IgD-negative memory B cell (primary cell): Measurements from ENCODE around the gene SRPRB. TPM values are rescaled to one million over a fixed set of nuclear protein-coding genes. Genes with fewer than 3 reads are reported as not detected.
"Not testable (repeated sequence)": the region's sequence is repeated elsewhere in the genome, so short reads cannot be mapped to it uniquely, and the experiment has no call there.

Experiments
- H3K27ac Mint-ChIP-seq, 3 donors: one replicate each; pipeline ENCODE4 v1.8.0; 2020 to 2022; ENCODE audit warnings: mild to moderate bottlenecking in 3 of 3, mixed read lengths in 3 of 3, moderate library complexity in 1 of 3
- H3K27me3 Mint-ChIP-seq: one replicate; pipeline ENCODE4 v1.8.0; 2021; ENCODE audit warnings: mixed read lengths
- H3K36me3 Mint-ChIP-seq: one replicate; pipeline ENCODE4 v1.8.0; 2020; ENCODE audit warnings: mild to moderate bottlenecking, mixed read lengths
- H3K4me1 Mint-ChIP-seq, 3 donors: one replicate each; pipeline ENCODE4 v1.8.0; 2020 to 2022; ENCODE audit warnings: mixed read lengths in 3 of 3, mild to moderate bottlenecking in 1 of 3
- H3K4me3 Mint-ChIP-seq, 4 donors: one replicate each; pipeline ENCODE4 v1.8.0; 2020 to 2022; ENCODE audit warnings: mild to moderate bottlenecking in 4 of 4, mixed read lengths in 4 of 4, moderate library complexity in 3 of 4
- H3K9me3 Mint-ChIP-seq, 3 donors: one replicate each; pipeline ENCODE4 v1.8.0; 2020 to 2021; ENCODE audit warnings: mixed read lengths in 3 of 3, mild to moderate bottlenecking in 1 of 3
- polyA plus RNA-seq: library from polyadenylated mRNA; unstranded; fragments of 300-500 nt; fragmentation: Illumina TruSeq; gene quantifications from one replicate; pipeline ENCODE4 v1.2.3, GENCODE V29; 2021

Gene SRPRB
- polyA plus RNA-seq, 1 donor from 2014 or later = 34.6 TPM

GRCh38 chr3:133769536-133769935 is 36.1 kb upstream of the SRPRB start:
- peaks cover 5% of the 10 kb centered on the region for H3K27me3 Mint-ChIP-seq
- no peaks in the 10 kb centered on the region for H3K9me3 Mint-ChIP-seq

GRCh38 chr3:133773732-133774131 is 31.9 kb upstream of the SRPRB start:
- Mint-ChIP-seq H3K27ac (no peak overlapping the region), H3K4me3 (no peak overlapping the region), H3K36me3 (peaks cover 1% of the 10 kb centered on the region)

More at GRCh38 chr3:133769536-133769935, 36.1 kb upstream of the SRPRB start:
- Mint-ChIP-seq H3K36me3 (peaks cover 1% of the 10 kb centered on the region), H3K4me1 (no peaks in the 10 kb centered on the region), H3K4me3 (no peak overlapping the region), H3K27ac (no peak overlapping the region)

DNA sequence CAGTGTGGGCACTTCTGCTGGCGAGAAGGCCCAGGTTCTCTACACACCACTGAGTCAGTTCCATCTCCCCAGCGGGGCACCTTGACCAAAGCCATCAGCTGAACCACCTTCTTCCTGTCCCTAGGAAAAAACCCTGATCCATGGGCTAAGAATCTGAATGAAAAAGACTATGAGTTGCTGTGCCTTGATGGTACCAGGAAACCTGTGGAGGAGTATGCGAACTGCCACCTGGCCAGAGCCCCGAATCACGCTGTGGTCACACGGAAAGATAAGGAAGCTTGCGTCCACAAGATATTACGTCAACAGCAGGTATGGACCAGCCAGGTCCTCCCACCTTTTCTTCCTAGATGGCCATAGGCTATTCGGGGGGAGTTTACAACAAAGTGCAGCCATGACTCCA is 30.3 kb upstream of the SRPRB start:
- peaks cover 1% of the 10 kb centered on the region for H3K36me3 Mint-ChIP-seq
- H3K9me3 Mint-ChIP-seq = no peaks in the 10 kb centered on the region
- H3K27ac Mint-ChIP-seq = no peak overlapping the region
- H3K4me3 Mint-ChIP-seq = no peak overlapping the region
- H3K27me3 Mint-ChIP-seq = peaks cover 5% of the 10 kb centered on the region
- H3K4me1 Mint-ChIP-seq = no peaks in the 10 kb centered on the region

More at GRCh38 chr3:133773732-133774131, 31.9 kb upstream of the SRPRB start:
- Mint-ChIP-seq H3K27me3 (peaks cover 1% of the 10 kb centered on the region), H3K4me1 (no peaks in the 10 kb centered on the region), H3K9me3 (no peaks in the 10 kb centered on the region)

DNA sequence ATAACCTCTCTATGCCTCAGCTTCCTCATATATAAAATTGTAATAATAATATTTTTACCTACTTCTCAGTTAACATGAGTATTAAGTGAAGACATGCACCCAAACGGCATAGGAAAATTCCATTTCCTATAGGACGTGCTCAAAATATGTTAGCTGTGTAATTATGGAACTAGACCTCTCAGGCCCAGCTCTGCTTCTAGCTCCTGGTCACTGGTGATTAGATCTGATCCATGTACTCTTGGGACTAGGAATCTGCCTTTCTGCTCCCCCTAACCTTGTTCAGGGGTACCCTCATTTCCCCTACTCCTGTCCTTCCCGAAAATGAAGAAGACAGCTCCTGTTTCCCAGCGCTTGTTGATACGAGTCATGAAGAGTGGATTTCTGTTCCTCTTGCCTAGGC is 29.8 kb upstream of the SRPRB start:
- peaks cover 5% of the 10 kb centered on the region for H3K27me3 Mint-ChIP-seq
- H3K4me1 Mint-ChIP-seq = no peaks in the 10 kb centered on the region
- H3K36me3 Mint-ChIP-seq = peaks cover 1% of the 10 kb centered on the region
- H3K27ac Mint-ChIP-seq = no peak overlapping the region
- H3K4me3 Mint-ChIP-seq = no peak overlapping the region
- H3K9me3 Mint-ChIP-seq = no peaks in the 10 kb centered on the region

DNA sequence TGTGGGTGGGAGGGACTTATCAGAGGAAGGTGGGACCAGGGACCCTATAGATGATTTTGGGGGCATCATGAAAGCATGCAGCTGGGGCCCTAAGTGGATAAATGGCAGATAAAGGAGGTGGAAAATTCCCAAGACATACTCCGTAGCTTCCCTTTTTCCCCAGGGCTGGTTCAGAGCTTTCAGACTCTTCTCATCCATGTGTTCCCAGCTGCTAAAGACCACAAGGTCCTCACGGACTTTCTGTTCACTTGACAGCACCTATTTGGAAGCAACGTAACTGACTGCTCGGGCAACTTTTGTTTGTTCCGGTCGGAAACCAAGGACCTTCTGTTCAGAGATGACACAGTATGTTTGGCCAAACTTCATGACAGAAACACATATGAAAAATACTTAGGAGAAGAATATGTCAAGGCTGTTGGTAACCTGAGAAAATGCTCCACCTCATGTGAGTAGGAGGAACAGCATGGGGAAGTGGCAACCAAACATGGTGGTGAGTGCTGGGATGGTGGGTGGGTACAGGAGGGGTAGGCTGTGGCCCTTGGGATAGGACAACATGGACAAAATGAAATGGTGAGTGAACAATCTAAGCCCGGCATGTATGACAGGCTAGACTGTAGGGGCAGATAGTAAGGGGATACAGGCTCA is 28.7 kb upstream of the SRPRB start:
- no peaks in the 10 kb centered on the region for H3K4me1 Mint-ChIP-seq
- H3K36me3 Mint-ChIP-seq = peaks cover 1% of the 10 kb centered on the region
- H3K4me3 Mint-ChIP-seq = no peak overlapping the region
- peaks cover 8% of the 10 kb centered on the region for H3K27me3 Mint-ChIP-seq
- no peaks in the 10 kb centered on the region for H3K9me3 Mint-ChIP-seq
- no peak overlapping the region for H3K27ac Mint-ChIP-seq

DNA sequence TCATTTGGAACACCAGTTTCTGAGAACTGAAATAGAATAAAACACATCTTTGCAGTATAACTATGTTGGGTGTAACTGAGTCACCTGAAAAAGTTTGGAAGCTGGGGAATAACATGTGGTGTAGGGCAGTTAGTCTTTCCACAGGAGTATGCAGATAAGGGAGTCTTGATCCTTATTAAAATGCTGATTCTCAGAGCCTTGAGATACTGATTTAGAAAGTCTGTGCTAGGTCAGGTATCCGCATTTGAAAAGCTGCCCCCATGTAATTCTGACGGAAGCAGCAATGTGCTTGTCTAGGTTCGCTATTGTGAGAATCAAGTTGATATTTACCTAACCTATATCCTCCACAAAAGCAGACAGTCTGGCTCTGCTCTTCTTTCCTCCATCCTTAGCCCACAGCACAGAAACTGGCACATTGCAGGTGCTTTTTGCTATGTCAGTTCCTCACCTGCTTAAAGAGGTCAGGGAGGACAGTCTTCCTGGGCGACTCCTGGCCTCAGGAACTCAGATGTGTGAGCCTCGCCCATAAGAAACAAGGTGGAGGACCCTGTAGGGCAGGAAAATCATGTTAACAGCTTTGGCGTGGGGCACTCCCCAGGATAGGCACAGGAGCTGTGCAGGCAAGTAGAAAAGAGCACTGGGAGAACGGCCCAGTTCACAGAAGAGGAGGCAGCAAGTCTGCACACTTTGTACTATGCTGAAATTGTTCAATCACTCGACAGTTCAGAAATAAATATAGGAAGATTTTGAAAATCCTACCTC is 27.6 kb upstream of the SRPRB start:
- H3K36me3 Mint-ChIP-seq = no peaks in the 10 kb centered on the region
- H3K9me3 Mint-ChIP-seq = no peaks in the 10 kb centered on the region
- peaks cover 11% of the 10 kb centered on the region for H3K27me3 Mint-ChIP-seq
- H3K27ac Mint-ChIP-seq = no peak overlapping the region
- no peak overlapping the region for H3K4me3 Mint-ChIP-seq
- H3K4me1 Mint-ChIP-seq = no peaks in the 10 kb centered on the region

- no peaks in the 10 kb centered on the region for H3K36me3 Mint-ChIP-seq
- H3K27ac Mint-ChIP-seq = no peak overlapping the region
- H3K4me3 Mint-ChIP-seq = no peak overlapping the region
- peaks cover 11% of the 10 kb centered on the region for H3K27me3 Mint-ChIP-seq
- H3K9me3 Mint-ChIP-seq = no peaks in the 10 kb centered on the region
- H3K4me1 Mint-ChIP-seq = no peaks in the 10 kb centered on the region
Observed at GRCh38 chr3:133779626-133780203, 25.9 kb upstream of the SRPRB start.

DNA sequence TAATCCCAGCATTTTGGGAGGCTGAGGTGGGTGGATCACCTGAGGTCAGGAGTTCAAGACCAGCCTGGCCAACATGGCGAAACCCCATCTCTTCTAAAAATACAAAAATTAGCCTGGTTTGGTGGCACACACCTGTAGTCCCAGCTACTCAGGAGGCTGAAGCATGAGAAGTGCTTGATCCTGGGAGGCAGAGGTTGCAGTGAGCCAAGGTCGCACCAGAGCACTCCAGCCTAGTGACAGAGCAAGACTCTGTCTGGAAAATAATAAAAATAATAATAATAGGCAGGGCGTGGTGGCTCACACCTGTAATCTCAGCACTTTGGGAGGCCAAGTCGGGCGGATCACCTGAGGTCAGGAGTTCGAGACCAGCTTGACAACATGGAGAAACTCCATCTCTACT is 24.9 kb upstream of the SRPRB start:
- not testable (repeated sequence) for H3K4me3 Mint-ChIP-seq, H3K36me3 Mint-ChIP-seq, H3K9me3 Mint-ChIP-seq, H3K4me1 Mint-ChIP-seq, H3K27ac Mint-ChIP-seq
- peaks cover 11% of the 10 kb centered on the region for H3K27me3 Mint-ChIP-seq

- Mint-ChIP-seq H3K4me3 (no peak overlapping the region), H3K27ac (no peak overlapping the region), H3K9me3 (no peaks in the 10 kb centered on the region), H3K27me3 (peaks cover 11% of the 10 kb centered on the region), H3K4me1 (no peaks in the 10 kb centered on the region), H3K36me3 (no peaks in the 10 kb centered on the region)
Observed at GRCh38 chr3:133781570-133781969, 24.0 kb upstream of the SRPRB start.

- Mint-ChIP-seq H3K9me3 (no peaks in the 10 kb centered on the region), H3K27me3 (peaks cover 9% of the 10 kb centered on the region), H3K36me3 (no peaks in the 10 kb centered on the region), H3K27ac (no peak overlapping the region), H3K4me3 (no peak overlapping the region), H3K4me1 (no peaks in the 10 kb centered on the region)
Observed at GRCh38 chr3:133782454-133782853, 23.2 kb upstream of the SRPRB start.

GRCh38 chr3:133783762-133784161 is 21.9 kb upstream of the SRPRB start:
- Mint-ChIP-seq H3K4me3 (no peak overlapping the region), H3K9me3 (no peaks in the 10 kb centered on the region), H3K4me1 (no peaks in the 10 kb centered on the region), H3K36me3 (no peaks in the 10 kb centered on the region), H3K27ac (no peak overlapping the region), H3K27me3 (peaks cover 9% of the 10 kb centered on the region)

DNA sequence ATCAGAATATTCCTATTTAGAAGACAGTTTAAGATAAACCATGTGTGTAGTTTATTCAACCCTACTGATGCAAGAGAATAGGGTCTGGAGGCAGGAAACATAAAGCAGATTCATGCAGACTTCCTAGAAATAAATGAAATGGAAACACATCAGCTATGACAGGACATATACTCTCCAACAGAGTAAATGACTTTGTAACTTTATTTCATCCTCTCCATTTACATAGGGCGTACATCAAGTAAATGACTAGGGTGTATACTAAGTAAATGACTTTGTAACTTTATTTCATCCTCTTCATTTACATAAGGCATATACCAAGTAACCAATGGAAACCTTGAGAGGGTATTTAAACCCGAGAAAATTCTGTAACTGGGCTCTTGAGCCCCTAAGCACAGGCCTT is 17.6 kb upstream of the SRPRB start:
- Mint-ChIP-seq H3K27me3 (no peaks in the 10 kb centered on the region), H3K4me3 (no peak overlapping the region), H3K9me3 (peaks cover 4 to 5% (median 5%) of the 10 kb centered on the region in 3 donors), H3K36me3 (peaks cover 2% of the 10 kb centered on the region), H3K4me1 (no peaks in the 10 kb centered on the region), H3K27ac (no peak overlapping the region)

DNA sequence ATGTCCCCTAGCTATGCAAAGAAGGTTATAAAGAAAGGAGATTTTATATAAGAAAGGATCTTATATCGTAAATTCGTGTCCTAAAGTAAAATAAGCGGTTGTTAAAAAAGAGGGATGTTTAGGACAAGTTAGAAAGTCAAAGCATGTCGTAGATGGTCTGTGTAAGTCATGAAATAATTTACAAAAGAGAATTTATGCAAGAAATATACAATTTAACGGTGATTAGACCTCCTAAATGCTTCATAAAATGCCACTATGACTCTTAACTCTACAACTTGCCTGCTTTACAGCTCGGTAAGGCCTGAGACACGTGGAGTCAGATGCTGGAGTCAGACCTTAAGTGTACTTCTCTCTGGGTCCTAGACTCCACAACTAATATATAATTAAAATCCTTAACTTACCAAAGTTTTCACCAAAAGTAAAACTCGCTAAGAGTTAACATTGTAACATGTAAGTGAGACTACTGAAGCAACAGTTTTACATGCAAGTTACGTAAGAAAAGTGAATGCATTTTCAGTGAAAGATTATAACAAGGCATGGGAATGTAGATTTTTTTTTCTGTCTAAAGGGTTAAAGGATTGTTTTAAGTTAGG is 13.3 kb upstream of the SRPRB start:
- Mint-ChIP-seq H3K9me3 (peaks cover 5 to 18% (median 7%) of the 10 kb centered on the region in 3 donors), H3K4me1 (no peaks in the 10 kb centered on the region), H3K36me3 (peaks cover 2% of the 10 kb centered on the region), H3K4me3 (no peak overlapping the region), H3K27me3 (peaks cover 1% of the 10 kb centered on the region), H3K27ac (no peak overlapping the region)

DNA sequence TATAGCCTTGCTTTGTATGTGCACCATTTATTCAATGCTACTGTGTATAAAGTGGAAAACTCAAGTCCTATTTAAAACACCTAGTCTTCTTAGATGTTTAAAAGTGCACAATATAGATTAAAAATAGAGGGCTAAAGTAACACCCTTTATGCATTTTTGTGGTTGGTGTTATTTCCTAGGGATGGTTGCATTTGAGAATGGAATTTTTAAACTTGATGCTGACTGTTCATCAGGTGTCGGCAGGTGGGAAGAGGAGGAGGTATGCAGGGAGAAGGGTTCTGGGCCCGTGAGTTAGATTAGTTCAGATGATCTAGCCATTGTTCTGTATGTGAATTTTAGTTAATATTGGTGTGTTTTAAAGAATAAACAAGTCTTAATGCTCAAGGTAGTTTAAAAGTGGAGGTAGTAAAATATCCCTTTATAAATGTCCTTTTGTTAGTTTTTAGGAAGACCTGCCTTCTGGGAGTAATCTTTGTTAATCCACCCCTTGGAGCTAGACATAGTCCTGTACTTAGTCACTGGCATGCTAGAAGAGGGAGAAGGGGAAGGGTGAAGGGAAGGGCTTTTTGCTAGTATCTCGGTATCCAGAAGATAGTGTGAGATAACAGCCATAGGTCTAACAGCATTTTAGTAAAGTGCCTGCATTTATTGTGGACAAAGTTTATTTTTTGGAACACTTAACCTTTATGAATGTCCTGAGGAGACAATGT is 8.1 kb upstream of the SRPRB start:
- H3K4me3 Mint-ChIP-seq = no peak overlapping the region
- no peak overlapping the region for H3K27ac Mint-ChIP-seq
- H3K4me1 Mint-ChIP-seq = no peaks in the 10 kb centered on the region
- H3K27me3 Mint-ChIP-seq = peaks cover 1% of the 10 kb centered on the region
- peaks cover 2% of the 10 kb centered on the region for H3K36me3 Mint-ChIP-seq
- H3K9me3 Mint-ChIP-seq = peaks cover 3 to 18% (median 7%) of the 10 kb centered on the region in 3 donors
